Activated T-helper 9 cell treated with anti-CD3 and anti-CD28 coated beads, Interleukin-2, amount 50 U/mL, for 16 hours (primary cell): ENCODE data around the gene HIRA.
"Not testable (repeated sequence)": the region's sequence is repeated elsewhere in the genome, so short reads cannot be mapped to it uniquely, and the experiment has no call there.

Source experiments
- DNase-seq: peaks from one replicate; pipeline ENCODE4 v3.0.0-alpha.2; 2020; ENCODE audit warnings: low read depth

The HIRA gene

GRCh38 chr22:19385221-19385906 is 46.2 kb downstream of the HIRA start:
- DNase-seq, result no peak

GRCh38 chr22:19383292-19383691 is 48.2 kb downstream of the HIRA start:
- no peak for DNase-seq

- no peak for DNase-seq
These were observed 49.3 kb downstream of the HIRA start for GRCh38 chr22:19382240-19382639.

- DNase-seq, result no peak
These were observed 53.2 kb downstream of the HIRA start for GRCh38 chr22:19378344-19378674.

GRCh38 chr22:19377565-19378343 is 53.8 kb downstream of the HIRA start:
- no peak for DNase-seq

GRCh38 chr22:19376971-19377370 is 54.6 kb downstream of the HIRA start:
- no peak for DNase-seq

- DNase-seq, result no peak
These were observed 55.3 kb downstream of the HIRA start for GRCh38 chr22:19376247-19376646.

- no peak for DNase-seq
These were observed 56.1 kb downstream of the HIRA start for GRCh38 chr22:19375435-19375834.

- DNase-seq, result no peak
These were observed 57.1 kb downstream of the HIRA start for GRCh38 chr22:19374410-19374809.

- no peak for DNase-seq
These were observed 58.1 kb downstream of the HIRA start for GRCh38 chr22:19373450-19373849.

- DNase-seq, result no peak
These were observed 59.6 kb downstream of the HIRA start for GRCh38 chr22:19371893-19372292.

GRCh38 chr22:19368876-19369275 is 62.7 kb downstream of the HIRA start:
- DNase-seq, result no peak

GRCh38 chr22:19367763-19368367 is 63.7 kb downstream of the HIRA start:
- no peak for DNase-seq

GRCh38 chr22:19363541-19363940 is 68.0 kb downstream of the HIRA start:
- DNase-seq, result not testable (repeated sequence)

GRCh38 chr22:19361501-19362103 is 69.9 kb downstream of the HIRA start:
- DNase-seq, result no peak

GRCh38 chr22:19360862-19361261 is 70.7 kb downstream of the HIRA start:
- no peak for DNase-seq

GRCh38 chr22:19360300-19360792 is 71.2 kb downstream of the HIRA start:
- DNase-seq, result no peak

GRCh38 chr22:19359554-19360299 is 71.8 kb downstream of the HIRA start:
- no peak for DNase-seq

- no peak for DNase-seq
These were observed 72.6 kb downstream of the HIRA start for GRCh38 chr22:19358703-19359553.

GRCh38 chr22:19358195-19358594 is 73.3 kb downstream of the HIRA start:
- no peak for DNase-seq
